T-cell (primary cell): ENCODE measurements around the gene KCNH5. TPM values are rescaled to one million over a fixed set of nuclear protein-coding genes. Genes with fewer than 3 reads are reported as not detected.

ENCODE experiments used
- ATAC-seq, 4 experiments: fragments of 200-7000 bp in 3 of 4; fragments of 150-1000 bp in 1 of 4; cut with Tn5 transposase; replicated peaks in 1 of 4; 1 replicate in 3 of 4; 2 replicates in 1 of 4; pipeline ENCODE4 v1.10.0; 2021; ENCODE audit warnings: moderate library complexity in 3 of 4, mild to moderate bottlenecking in 2 of 4, moderate number of reproducible peaks in 1 of 4
- CTCF ChIA-PET, 2 donors: fragments of 300-600 bp; sonication (Branson Sonifier 250); formaldehyde crosslinking; loops; one replicate each; lab custom pipeline; 2022; ENCODE audit warnings: antibody characterized with exemption in 2 of 2; lab: Charles Lee
- POLR2A ChIA-PET, 2 donors: fragments of 300-600 bp; sonication (Branson Sonifier 250); formaldehyde crosslinking; loops; one replicate each; lab custom pipeline; 2022; ENCODE audit warnings: antibody characterized with exemption in 2 of 2; lab: Charles Lee
- DNase-seq, 35 experiments: peaks; one replicate each; pipeline versions ENCODE4 v3.0.0 to v3.0.0-alpha.2; 2013 to 2023
- H3K27ac ChIP-seq: one replicate; pipeline ENCODE4 v1.5.1; 2013; ENCODE audit warnings: low read length
- H3K27me3 ChIP-seq, 2 experiments: replicated peaks in 1 of 2; 1 replicate in 1 of 2; 2 replicates in 1 of 2; pipeline versions ENCODE4 v1.6.1 to v1.7.0; 2013; ENCODE audit warnings: low read length in 1 of 2, mixed read lengths in 1 of 2; ENCODE audit not compliant: control insufficient read depth in 2 of 2, insufficient read depth in 2 of 2; ENCODE audit errors: extremely low read depth in 1 of 2
- H3K36me3 ChIP-seq, 2 donors: 1 replicate in 1 of 2; 2 replicates in 1 of 2; pipeline versions ENCODE4 v1.6.1 to v1.7.0; 2013; ENCODE audit warnings: low read length in 1 of 2; ENCODE audit not compliant: control insufficient read depth in 2 of 2, insufficient read depth in 1 of 2; ENCODE audit errors: extremely low read depth in 1 of 2
- H3K4me1 ChIP-seq, 2 experiments: 1 replicate in 1 of 2; 2 replicates in 1 of 2; pipeline versions ENCODE4 v1.6.1 to v1.7.0; 2013; ENCODE audit warnings: low read length in 2 of 2, mixed read lengths in 1 of 2; ENCODE audit not compliant: insufficient read depth in 2 of 2, control insufficient read depth in 1 of 2; ENCODE audit errors: extremely low read depth in 1 of 2
- H3K4me3 ChIP-seq, 2 donors: 1 replicate in 1 of 2; 2 replicates in 1 of 2; pipeline versions ENCODE4 v1.5.1 to v1.7.0; 2013; ENCODE audit warnings: mild to moderate bottlenecking in 2 of 2, low read length in 1 of 2, moderate library complexity in 1 of 2; ENCODE audit not compliant: control insufficient read depth in 1 of 2; ENCODE audit errors: extremely low read depth in 1 of 2
- H3K9me3 ChIP-seq: 2 replicates; pipeline ENCODE4 v1.7.0; 2013
- H3K27ac Mint-ChIP-seq, 2 donors: one replicate each; pipeline ENCODE4 v1.8.0; 2020 to 2021; ENCODE audit warnings: mild to moderate bottlenecking in 2 of 2, mixed read lengths in 2 of 2
- H3K27me3 Mint-ChIP-seq, 2 donors: one replicate each; pipeline ENCODE4 v1.8.0; 2021 to 2022; ENCODE audit warnings: mixed read lengths in 2 of 2
- H3K36me3 Mint-ChIP-seq: one replicate; pipeline ENCODE4 v1.8.0; 2021; ENCODE audit warnings: mixed read lengths
- H3K4me1 Mint-ChIP-seq, 3 donors: one replicate each; pipeline ENCODE4 v1.8.0; 2020 to 2022; ENCODE audit warnings: mixed read lengths in 3 of 3, mild to moderate bottlenecking in 1 of 3
- H3K4me3 Mint-ChIP-seq, 3 donors: one replicate each; pipeline ENCODE4 v1.8.0; 2020 to 2022; ENCODE audit warnings: mild to moderate bottlenecking in 3 of 3, mixed read lengths in 3 of 3, moderate library complexity in 3 of 3
- H3K9me3 Mint-ChIP-seq, 3 donors: one replicate each; pipeline ENCODE4 v1.8.0; 2020 to 2022; ENCODE audit warnings: mixed read lengths in 3 of 3
- WGBS: methylation state at CpG from one replicate; pipeline ENCODE4 v1.1.5; 2013; ENCODE audit warnings: missing lambda C conversion rate; ENCODE audit not compliant: insufficient coverage; 5-methylcytosine and 5-hydroxymethylcytosine counted together
- total RNA-seq, 35 experiments: library from RNA in 6 of 35; stranded (reverse) in 6 of 35; fragments of 120-200 nt in 1 of 35; gene quantifications; one replicate each; pipeline versions ENCODE4 v1.2.1 to v1.2.4 and lab custom pipeline; 2013 to 2026

KCNH5 gene
- total RNA-seq, 5 donors from 2014 or later (not counting 1 experiment from before 2014, with no cell fraction given), result not detected

DNA sequence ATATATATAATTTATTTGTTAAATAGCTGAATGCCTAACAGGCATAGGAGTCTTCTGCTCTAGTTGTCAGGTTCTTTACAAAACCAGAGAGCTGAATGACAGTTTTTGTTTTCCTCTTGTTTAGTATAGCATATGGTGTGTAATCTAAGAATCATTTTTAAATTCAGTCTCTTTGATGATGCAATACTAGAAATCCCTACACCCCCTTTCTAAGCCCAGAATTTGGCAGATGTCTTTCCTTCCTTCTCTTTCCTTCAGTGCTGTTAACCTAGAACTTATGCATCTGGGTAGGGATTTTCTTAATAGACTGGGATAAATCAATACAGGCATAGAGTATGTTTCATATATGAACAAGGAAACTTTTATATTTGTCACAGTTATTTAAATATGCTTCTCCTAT, 198.1 kb downstream of the KCNH5 start:
- no peak for DNase-seq
- no peaks in the 10 kb centered on the region for H3K27me3 ChIP-seq
- H3K27ac ChIP-seq, result no peak overlapping the region
- Mint-ChIP-seq H3K27me3 (no peaks in the 10 kb centered on the region), H3K9me3 (peaks cover 0 to 2% (median 0%) of the 10 kb centered on the region in 3 donors), H3K4me1 (no peaks in the 10 kb centered on the region), H3K36me3 (no peaks in the 10 kb centered on the region), H3K4me3 (no peak overlapping the region), H3K27ac (no peak overlapping the region)
- ChIA-PET CTCF (no interaction called here), POLR2A (no interaction called here)
- H3K9me3 ChIP-seq, result no peaks in the 10 kb centered on the region
- no peak for ATAC-seq
- no peak overlapping the region for H3K4me3 ChIP-seq
- H3K4me1 ChIP-seq, result no peaks in the 10 kb centered on the region
- no peaks in the 10 kb centered on the region for H3K36me3 ChIP-seq

DNA sequence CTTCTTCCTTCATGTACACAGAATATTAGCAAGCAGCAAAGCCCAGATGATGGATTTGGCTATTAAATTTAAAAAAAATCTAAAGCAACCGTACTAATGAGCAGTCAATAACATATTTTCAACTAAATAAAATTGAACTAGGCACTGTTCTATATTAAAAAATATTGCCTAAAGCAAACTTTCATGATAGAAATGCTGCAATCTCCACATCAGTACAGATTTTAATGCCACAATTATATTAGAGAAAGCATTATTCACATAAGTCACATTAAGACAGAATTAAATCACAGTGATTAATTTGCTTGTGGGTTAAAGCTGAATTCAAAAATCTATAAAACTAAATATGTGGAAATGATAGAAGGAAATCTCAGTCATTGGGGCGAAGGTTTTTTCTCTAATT, 200.7 kb downstream of the KCNH5 start:
- ATAC-seq, result no peak
- ChIA-PET POLR2A (interaction anchor here in 1 of 2 donors (0.6 kb wide), 1 partner anchor 522 kb away, joined by 3 read pairs; no protein-coding TSS in a partner anchor), CTCF (no interaction called here)
- Histone ChIP-seq H3K27ac (no peak overlapping the region), H3K4me1 (no peaks in the 10 kb centered on the region), H3K27me3 (no peaks in the 10 kb centered on the region), H3K36me3 (no peaks in the 10 kb centered on the region), H3K4me3 (no peak overlapping the region), H3K9me3 (no peaks in the 10 kb centered on the region)
- no CpG with 5 or more reads among the region's 2 CpGs for WGBS
- Mint-ChIP-seq H3K4me3 (no peak overlapping the region), H3K27me3 (no peaks in the 10 kb centered on the region), H3K27ac (no peak overlapping the region), H3K9me3 (peaks cover 2 to 3% (median 3%) of the 10 kb centered on the region in 3 donors), H3K4me1 (no peaks in the 10 kb centered on the region), H3K36me3 (no peaks in the 10 kb centered on the region)
- DNase-seq, result no peak

DNA sequence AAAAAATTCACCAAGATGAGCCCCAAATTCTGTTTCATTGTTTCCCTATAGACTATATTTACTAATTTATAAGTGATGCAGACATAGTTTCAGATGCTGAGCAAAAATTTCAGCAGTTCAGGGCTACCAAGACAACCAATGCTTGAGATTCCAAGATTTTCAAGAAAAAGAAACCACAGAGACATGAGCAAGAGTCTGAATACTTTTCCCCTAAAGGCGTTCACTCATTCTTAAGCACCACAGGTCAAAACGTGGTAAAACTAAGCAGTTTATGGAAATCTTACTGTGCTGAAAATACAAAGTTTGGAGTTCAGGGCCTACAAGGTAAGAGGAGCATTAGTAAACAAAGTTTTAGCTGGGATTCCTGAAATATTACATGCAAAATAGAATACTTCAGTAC, 221.2 kb downstream of the KCNH5 start:
- Histone ChIP-seq H3K4me1 (no peaks in the 10 kb centered on the region), H3K27me3 (no peaks in the 10 kb centered on the region), H3K4me3 (no peak overlapping the region), H3K27ac (no peak overlapping the region), H3K9me3 (no peaks in the 10 kb centered on the region), H3K36me3 (no peaks in the 10 kb centered on the region)
- Mint-ChIP-seq H3K27ac (no peak overlapping the region), H3K9me3 (peaks cover 6 to 22% (median 11%) of the 10 kb centered on the region in 3 donors), H3K27me3 (no peaks in the 10 kb centered on the region), H3K4me1 (no peaks in the 10 kb centered on the region), H3K4me3 (no peak overlapping the region), H3K36me3 (no peaks in the 10 kb centered on the region)
- CTCF ChIA-PET, result no interaction called here
- WGBS, result no CpG with 5 or more reads among the region's 2 CpGs
- POLR2A ChIA-PET, result no interaction called here
- no peak for DNase-seq
- ATAC-seq, result no peak

DNA sequence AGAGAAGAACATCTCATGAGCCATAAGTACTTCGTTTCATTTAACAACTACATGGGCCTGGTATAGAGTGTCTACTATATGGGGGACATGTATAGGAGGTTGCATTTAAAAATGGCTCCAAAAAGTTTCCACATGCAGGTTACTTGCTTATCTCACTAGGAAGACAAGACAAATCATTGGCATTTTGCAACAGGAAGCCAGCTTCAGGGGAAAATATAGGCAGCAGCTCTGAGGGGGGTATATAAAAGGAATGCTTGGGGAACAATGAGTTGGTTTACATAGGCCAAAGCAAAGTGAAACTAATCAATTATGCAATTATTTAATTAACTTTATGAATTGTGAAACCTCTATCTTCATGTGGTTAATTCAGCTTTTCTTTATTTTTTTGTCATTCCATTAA, 225.3 kb downstream of the KCNH5 start:
- no peaks in the 10 kb centered on the region for H3K4me1 Mint-ChIP-seq
- peaks cover 6 to 14% (median 12%) of the 10 kb centered on the region in 3 donors for H3K9me3 Mint-ChIP-seq
- H3K27ac ChIP-seq, result no peak overlapping the region
- H3K4me3 ChIP-seq, result no peak overlapping the region
- H3K4me3 Mint-ChIP-seq, result no peak overlapping the region
- ChIA-PET CTCF (no interaction called here), POLR2A (no interaction called here)
- WGBS, result no CpG with 5 or more reads among the region's 1 CpG
- no peak for ATAC-seq
- H3K4me1 ChIP-seq, result no peaks in the 10 kb centered on the region
- no peaks in the 10 kb centered on the region for H3K27me3 ChIP-seq
- H3K27ac Mint-ChIP-seq, result no peak overlapping the region
- no peak for DNase-seq
- no peaks in the 10 kb centered on the region for H3K9me3 ChIP-seq
- H3K36me3 ChIP-seq, result no peaks in the 10 kb centered on the region
- no peaks in the 10 kb centered on the region for H3K36me3 Mint-ChIP-seq
- H3K27me3 Mint-ChIP-seq, result no peaks in the 10 kb centered on the region

DNA sequence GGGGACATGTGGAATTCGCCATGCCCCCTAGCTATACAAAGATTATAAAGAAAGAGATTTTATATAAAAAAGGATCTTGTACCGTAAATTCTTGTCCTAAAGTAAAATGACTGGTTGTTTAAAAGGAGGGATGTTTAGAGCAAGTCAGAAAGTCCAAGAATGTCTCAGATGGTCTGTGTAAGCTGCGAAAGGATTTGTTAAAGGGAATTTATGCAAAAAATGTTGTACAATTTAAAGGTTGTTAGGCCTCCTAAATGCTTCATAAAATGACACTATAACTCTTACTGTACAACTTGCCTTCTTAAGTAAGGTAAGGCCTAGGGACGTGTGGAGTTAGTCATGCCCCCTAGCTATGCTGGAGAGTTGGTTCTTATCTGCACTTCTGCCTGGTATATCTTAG, 237.6 kb downstream of the KCNH5 start:
- Mint-ChIP-seq H3K27me3 (peaks cover 0 to 3% of the 10 kb centered on the region in 2 donors), H3K36me3 (no peaks in the 10 kb centered on the region), H3K4me1 (no peaks in the 10 kb centered on the region), H3K4me3 (no peak overlapping the region), H3K27ac (no peak overlapping the region), H3K9me3 (peaks cover 4 to 12% (median 9%) of the 10 kb centered on the region in 3 donors)
- ATAC-seq, result no peak
- Histone ChIP-seq H3K27ac (no peak overlapping the region), H3K4me1 (no peaks in the 10 kb centered on the region), H3K4me3 (no peak overlapping the region), H3K9me3 (no peaks in the 10 kb centered on the region), H3K27me3 (no peaks in the 10 kb centered on the region), H3K36me3 (no peaks in the 10 kb centered on the region)
- no CpG with 5 or more reads among the region's 4 CpGs for WGBS
- DNase-seq, result no peak
- CTCF ChIA-PET, result no interaction called here
- POLR2A ChIA-PET, result interaction anchor here in 1 of 2 donors (0.5 kb wide), 1 partner anchor 75 kb away, joined by 4 read pairs; no protein-coding TSS in a partner anchor

DNA sequence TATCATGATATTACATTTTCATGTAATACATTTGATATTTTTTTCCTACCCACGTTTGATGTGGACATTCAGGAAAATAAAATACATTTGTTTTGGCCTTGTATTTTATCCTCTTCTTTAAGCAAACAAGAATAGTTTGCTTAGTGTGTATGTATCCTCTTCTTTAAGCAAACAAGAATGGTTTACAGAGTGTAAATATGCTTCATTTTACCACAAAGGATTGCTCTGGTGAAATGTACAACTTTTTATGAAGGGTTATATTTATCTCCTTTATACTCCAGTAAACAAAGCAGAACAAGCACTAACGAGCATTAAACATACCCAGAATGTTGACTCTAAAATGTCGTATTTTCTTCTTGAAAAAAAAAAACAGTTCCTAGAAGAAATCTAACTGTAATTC, 244.7 kb downstream of the KCNH5 start:
- H3K9me3 ChIP-seq, result no peaks in the 10 kb centered on the region
- H3K4me3 Mint-ChIP-seq, result no peak overlapping the region
- H3K27me3 ChIP-seq, result no peaks in the 10 kb centered on the region
- no CpG with 5 or more reads among the region's 3 CpGs for WGBS
- no peaks in the 10 kb centered on the region for H3K4me1 ChIP-seq
- CTCF ChIA-PET, result no interaction called here
- no peaks in the 10 kb centered on the region for H3K4me1 Mint-ChIP-seq
- H3K27ac ChIP-seq, result no peak overlapping the region
- no peak overlapping the region for H3K27ac Mint-ChIP-seq
- H3K36me3 ChIP-seq, result no peaks in the 10 kb centered on the region
- H3K36me3 Mint-ChIP-seq, result no peaks in the 10 kb centered on the region
- DNase-seq (no peak), ATAC-seq (no peak)
- no peak overlapping the region for H3K4me3 ChIP-seq
- peaks cover 0 to 3% (median 0%) of the 10 kb centered on the region in 3 donors for H3K9me3 Mint-ChIP-seq
- H3K27me3 Mint-ChIP-seq, result no peaks in the 10 kb centered on the region
- POLR2A ChIA-PET, result no interaction called here

DNA sequence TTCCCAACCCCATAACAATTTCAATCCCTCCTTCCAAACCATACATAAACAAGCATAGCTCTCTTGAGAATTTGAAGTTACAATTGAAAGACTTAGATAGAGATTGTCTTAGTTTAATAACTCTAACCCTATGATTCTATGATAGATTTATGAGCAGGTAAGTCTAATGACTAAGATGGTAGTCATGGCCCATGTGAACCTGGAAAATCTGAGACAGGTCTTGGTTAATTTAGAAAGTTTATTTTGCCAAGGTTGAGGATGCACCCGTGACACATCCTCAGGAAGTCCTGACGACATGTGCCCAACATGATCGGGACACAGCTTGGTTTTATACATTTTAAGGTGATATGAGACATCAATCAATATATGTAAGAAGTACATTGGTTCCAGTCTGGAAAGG, 248.8 kb downstream of the KCNH5 start:
- no peak overlapping the region for H3K4me3 Mint-ChIP-seq
- no peak overlapping the region for H3K27ac Mint-ChIP-seq
- WGBS, result 72% methylated on average over 3 of the region's 3 CpGs
- no peaks in the 10 kb centered on the region for H3K27me3 Mint-ChIP-seq
- H3K36me3 Mint-ChIP-seq, result no peaks in the 10 kb centered on the region
- peaks cover 1 to 5% (median 2%) of the 10 kb centered on the region in 3 donors for H3K9me3 Mint-ChIP-seq
- Histone ChIP-seq H3K4me3 (no peak overlapping the region), H3K4me1 (no peaks in the 10 kb centered on the region), H3K9me3 (no peaks in the 10 kb centered on the region), H3K36me3 (no peaks in the 10 kb centered on the region), H3K27me3 (no peaks in the 10 kb centered on the region), H3K27ac (no peak overlapping the region)
- DNase-seq, result no peak
- ATAC-seq, result no peak
- ChIA-PET POLR2A (no interaction called here), CTCF (no interaction called here)
- H3K4me1 Mint-ChIP-seq, result no peaks in the 10 kb centered on the region
